ENCODE data around the gene BTNL8.

GRCh38 chr5:180870276-180871068 lies 28.5 kb upstream of the BTNL8 start:
- TF ChIP-seq CTCF (IDR thresholded peaks at IDR 0.05) = no peak
- TF ChIP-seq ZFX (IDR thresholded peaks at IDR 0.05; ENCODE audit: borderline replicate concordance) = no peak

Measured in 22Rv1 (cell line).